Muscle layer of colon (tissue), 2 donors: ENCODE results near the gene CALHM6.

Experiments used
- H3K27ac ChIP-seq: one replicate; pipeline ENCODE4 v1.7.0; 2013; ENCODE audit warnings: low read depth, mild to moderate bottlenecking, low read length, moderate library complexity
- H3K27me3 ChIP-seq, 2 donors: one replicate each; pipeline ENCODE4 v1.7.0; 2013; ENCODE audit warnings: low read length in 2 of 2, mild to moderate bottlenecking in 2 of 2; ENCODE audit not compliant: insufficient read depth in 2 of 2, control insufficient read depth in 1 of 2
- H3K36me3 ChIP-seq: one replicate; pipeline ENCODE4 v1.7.0; 2013; ENCODE audit warnings: mild to moderate bottlenecking, low read length; ENCODE audit not compliant: insufficient read depth
- H3K4me1 ChIP-seq: one replicate; pipeline ENCODE4 v1.7.0; 2013; ENCODE audit warnings: mild to moderate bottlenecking, low read length; ENCODE audit not compliant: insufficient read depth
- H3K4me3 ChIP-seq, 2 donors: one replicate each; pipeline ENCODE4 v1.7.0; 2013; ENCODE audit warnings: low read length in 2 of 2, low read depth in 1 of 2, mild to moderate bottlenecking in 1 of 2, moderate library complexity in 1 of 2
- H3K9ac ChIP-seq: one replicate; pipeline ENCODE4 v1.7.0; 2013; ENCODE audit warnings: low read length
- H3K9me3 ChIP-seq: one replicate; pipeline ENCODE4 v1.7.0; 2013; ENCODE audit warnings: mild to moderate bottlenecking, low read length
- donor health status: abdominal sarcoma.
- donor health status: Adenocarcinoma of cecum.

Gene CALHM6

GRCh38 chr6:116431964-116432595, 29.1 kb upstream of the CALHM6 start:
- Histone ChIP-seq H3K27me3 (no peaks in the 10 kb centered on the region), H3K36me3 (peaks cover 10% of the 10 kb centered on the region), H3K27ac (no peak overlapping the region), H3K4me3 (no peak overlapping the region), H3K9ac (no peak overlapping the region), H3K9me3 (no peaks in the 10 kb centered on the region), H3K4me1 (no peaks in the 10 kb centered on the region)

- H3K4me3 ChIP-seq = no peak overlapping the region
Measured at GRCh38 chr6:116433206-116433712, 27.9 kb upstream of the CALHM6 start.

GRCh38 chr6:116434056-116434725, 27.0 kb upstream of the CALHM6 start:
- Histone ChIP-seq H3K4me3 (no peak overlapping the region), H3K9ac (no peak overlapping the region), H3K36me3 (peaks cover 3% of the 10 kb centered on the region), H3K4me1 (no peaks in the 10 kb centered on the region), H3K27ac (no peak overlapping the region), H3K9me3 (no peaks in the 10 kb centered on the region), H3K27me3 (no peaks in the 10 kb centered on the region)

More at GRCh38 chr6:116433206-116433712, 27.9 kb upstream of the CALHM6 start:
- Histone ChIP-seq H3K36me3 (peaks cover 3% of the 10 kb centered on the region), H3K27me3 (no peaks in the 10 kb centered on the region), H3K9ac (no peak overlapping the region), H3K9me3 (no peaks in the 10 kb centered on the region), H3K4me1 (no peaks in the 10 kb centered on the region), H3K27ac (no peak overlapping the region)

GRCh38 chr6:116436586-116436985, 24.6 kb upstream of the CALHM6 start:
- Histone ChIP-seq H3K9ac (no peak overlapping the region), H3K27ac (no peak overlapping the region), H3K36me3 (peaks cover 3% of the 10 kb centered on the region), H3K9me3 (no peaks in the 10 kb centered on the region), H3K4me1 (no peaks in the 10 kb centered on the region), H3K4me3 (no peak overlapping the region), H3K27me3 (no peaks in the 10 kb centered on the region)

GRCh38 chr6:116437656-116438055, 23.5 kb upstream of the CALHM6 start:
- Histone ChIP-seq H3K36me3 (peaks cover 3% of the 10 kb centered on the region), H3K9ac (no peak overlapping the region), H3K4me1 (no peaks in the 10 kb centered on the region), H3K27ac (no peak overlapping the region), H3K9me3 (no peaks in the 10 kb centered on the region), H3K27me3 (no peaks in the 10 kb centered on the region), H3K4me3 (no peak overlapping the region)

GRCh38 chr6:116438590-116439448, 22.4 kb upstream of the CALHM6 start:
- Histone ChIP-seq H3K27me3 (no peaks in the 10 kb centered on the region), H3K4me3 (no peak overlapping the region), H3K36me3 (no peaks in the 10 kb centered on the region), H3K9ac (no peak overlapping the region), H3K4me1 (no peaks in the 10 kb centered on the region), H3K9me3 (no peaks in the 10 kb centered on the region), H3K27ac (no peak overlapping the region)

- Histone ChIP-seq H3K27ac (no peak overlapping the region), H3K27me3 (no peaks in the 10 kb centered on the region), H3K9ac (no peak overlapping the region)
Measured at GRCh38 chr6:116439522-116440051, 21.6 kb upstream of the CALHM6 start.

GRCh38 chr6:116443105-116443504, 18.1 kb upstream of the CALHM6 start:
- Histone ChIP-seq H3K36me3 (no peaks in the 10 kb centered on the region), H3K4me3 (no peak overlapping the region), H3K9me3 (no peaks in the 10 kb centered on the region), H3K4me1 (no peaks in the 10 kb centered on the region), H3K27ac (no peak overlapping the region), H3K9ac (no peak overlapping the region), H3K27me3 (no peaks in the 10 kb centered on the region)

More at GRCh38 chr6:116439522-116440051, 21.6 kb upstream of the CALHM6 start:
- H3K4me1 ChIP-seq = no peaks in the 10 kb centered on the region
- no peaks in the 10 kb centered on the region for H3K36me3 ChIP-seq
- H3K9me3 ChIP-seq = no peaks in the 10 kb centered on the region
- H3K4me3 ChIP-seq = no peak overlapping the region

GRCh38 chr6:116444092-116444491, 17.1 kb upstream of the CALHM6 start:
- no peak overlapping the region for H3K4me3 ChIP-seq
- no peaks in the 10 kb centered on the region for H3K36me3 ChIP-seq
- no peaks in the 10 kb centered on the region for H3K27me3 ChIP-seq
- no peaks in the 10 kb centered on the region for H3K4me1 ChIP-seq
- no peak overlapping the region for H3K9ac ChIP-seq
- H3K27ac ChIP-seq = no peak overlapping the region
- no peaks in the 10 kb centered on the region for H3K9me3 ChIP-seq

- Histone ChIP-seq H3K4me1 (no peaks in the 10 kb centered on the region), H3K9ac (no peak overlapping the region), H3K9me3 (no peaks in the 10 kb centered on the region), H3K27me3 (no peaks in the 10 kb centered on the region), H3K27ac (no peak overlapping the region), H3K36me3 (no peaks in the 10 kb centered on the region), H3K4me3 (no peak overlapping the region)
Measured at GRCh38 chr6:116444575-116444974, 16.6 kb upstream of the CALHM6 start.

GRCh38 chr6:116445102-116445501, 16.1 kb upstream of the CALHM6 start:
- Histone ChIP-seq H3K9ac (no peak overlapping the region), H3K27me3 (no peaks in the 10 kb centered on the region), H3K36me3 (no peaks in the 10 kb centered on the region), H3K9me3 (no peaks in the 10 kb centered on the region), H3K27ac (no peak overlapping the region), H3K4me3 (no peak overlapping the region), H3K4me1 (no peaks in the 10 kb centered on the region)
